ENCODE data around the gene FAM184A. TPM values are rescaled to one million over a fixed set of nuclear protein-coding genes. Genes with fewer than 3 reads are reported as not detected.
"Not testable (repeated sequence)": the region's sequence is repeated elsewhere in the genome, so short reads cannot be mapped to it uniquely, and the experiment has no call there.

Gene FAM184A
- total RNA-seq, 2 donors from 2014 or later = 0.56 to 0.62 TPM

DNA sequence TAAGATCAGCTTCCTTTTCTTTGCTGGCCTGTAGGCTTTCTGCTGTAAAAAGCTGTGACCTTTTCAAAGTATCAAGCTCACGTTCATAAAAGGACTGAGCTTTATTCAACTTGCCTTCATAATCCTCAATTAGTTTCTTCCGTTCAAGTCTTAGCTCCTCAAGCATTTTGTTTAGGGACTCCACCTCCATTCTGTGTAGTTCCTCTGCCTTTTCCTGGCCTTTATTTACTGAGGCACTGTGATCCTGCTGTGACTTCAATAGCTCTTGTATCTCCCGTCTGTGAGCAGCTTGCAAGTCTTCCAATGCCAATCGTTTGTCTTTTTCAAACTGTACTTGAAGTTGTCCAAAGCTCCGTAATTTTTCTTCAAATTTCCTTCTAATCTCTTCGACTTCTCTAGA is 54.4 kb downstream of the FAM184A start:
- TF ChIP-seq CTCF (IDR thresholded peaks at IDR 0.05) = no peak
- H3K9me3 ChIP-seq = no peaks in the 10 kb centered on the region

GRCh38 chr6:119022796-119023195 is 55.7 kb downstream of the FAM184A start:
- DNase-seq = no peak
- Histone ChIP-seq H3K4me1 (no peaks in the 10 kb centered on the region), H3K9me3 (no peaks in the 10 kb centered on the region), H3K27ac (no peak overlapping the region), H3K36me3 (no peaks in the 10 kb centered on the region), H3K9ac (ENCODE audit: low read depth in 2 of 2, low read length in 2 of 2) (no peak overlapping the region), H3K4me3 (no peak overlapping the region), H3K27me3 (no peaks in the 10 kb centered on the region)
- no peak for TF ChIP-seq CTCF (IDR thresholded peaks at IDR 0.05)
- intact Hi-C loops (cut with DNase I) = no loop called here

More for the DNA sequence above, 54.4 kb downstream of the FAM184A start:
- H3K36me3 ChIP-seq = no peaks in the 10 kb centered on the region
- H3K4me3 ChIP-seq = no peak overlapping the region
- DNase-seq = no peak
- no peaks in the 10 kb centered on the region for H3K27me3 ChIP-seq
- no peak overlapping the region for H3K9ac ChIP-seq (ENCODE audit: low read depth in 2 of 2, low read length in 2 of 2)
- H3K27ac ChIP-seq = no peak overlapping the region
- intact Hi-C loops (cut with DNase I) = no loop called here
- no peaks in the 10 kb centered on the region for H3K4me1 ChIP-seq

GRCh38 chr6:119020597-119021561 is 57.6 kb downstream of the FAM184A start:
- H3K9me3 ChIP-seq = no peaks in the 10 kb centered on the region
- no peak overlapping the region for H3K4me3 ChIP-seq
- H3K9ac ChIP-seq (ENCODE audit: low read depth in 2 of 2, low read length in 2 of 2) = no peak overlapping the region
- no peak overlapping the region for H3K27ac ChIP-seq
- H3K27me3 ChIP-seq = no peaks in the 10 kb centered on the region
- no peaks in the 10 kb centered on the region for H3K4me1 ChIP-seq
- no peak for DNase-seq
- TF ChIP-seq CTCF (IDR thresholded peaks at IDR 0.05) = no peak
- H3K36me3 ChIP-seq = no peaks in the 10 kb centered on the region
- intact Hi-C loops (cut with DNase I) = no loop called here

GRCh38 chr6:119015165-119015564 is 63.3 kb downstream of the FAM184A start:
- intact Hi-C loops (cut with DNase I); H3K4me3 ChIP-seq; H3K9ac ChIP-seq (ENCODE audit: low read depth in 2 of 2, low read length in 2 of 2); H3K27ac ChIP-seq; H3K36me3 ChIP-seq; H3K4me1 ChIP-seq; H3K27me3 ChIP-seq; DNase-seq; H3K9me3 ChIP-seq: not testable (repeated sequence)

GRCh38 chr6:119012521-119012920 is 65.9 kb downstream of the FAM184A start:
- H3K4me3 ChIP-seq = no peak overlapping the region
- H3K27ac ChIP-seq = no peak overlapping the region
- intact Hi-C loops (cut with DNase I) = no loop called here
- no peaks in the 10 kb centered on the region for H3K4me1 ChIP-seq
- TF ChIP-seq CTCF (IDR thresholded peaks at IDR 0.05) = no peak
- no peak overlapping the region for H3K9ac ChIP-seq (ENCODE audit: low read depth in 2 of 2, low read length in 2 of 2)
- no peak for DNase-seq
- no peaks in the 10 kb centered on the region for H3K9me3 ChIP-seq
- H3K27me3 ChIP-seq = no peaks in the 10 kb centered on the region
- H3K36me3 ChIP-seq = no peaks in the 10 kb centered on the region

- DNase-seq; H3K9ac ChIP-seq (ENCODE audit: low read depth in 2 of 2, low read length in 2 of 2); H3K4me3 ChIP-seq; H3K27me3 ChIP-seq; intact Hi-C loops (cut with DNase I); H3K36me3 ChIP-seq; H3K27ac ChIP-seq; H3K4me1 ChIP-seq; H3K9me3 ChIP-seq: not testable (repeated sequence)
These were observed 69.2 kb downstream of the FAM184A start for GRCh38 chr6:119009266-119009665.
